Ectodermal cell (in vitro differentiated cells): ENCODE data around the gene APLP1.
"Not testable (repeated sequence)": the region's sequence is repeated elsewhere in the genome, so short reads cannot be mapped to it uniquely, and the experiment has no call there.

Source experiments
- H3K27ac ChIP-seq: 2 replicates; pipeline ENCODE4 v1.7.0; 2013; ENCODE audit warnings: mild to moderate bottlenecking, low read depth, low read length; ENCODE audit not compliant: insufficient read depth, poor library complexity, severe bottlenecking
- H3K27me3 ChIP-seq: 2 replicates; pipeline ENCODE4 v1.7.0; 2013; ENCODE audit warnings: mild to moderate bottlenecking, low read length; ENCODE audit not compliant: insufficient read depth, control insufficient read depth, poor library complexity, severe bottlenecking
- H3K36me3 ChIP-seq: one replicate; pipeline ENCODE4 v1.7.0; 2013; ENCODE audit warnings: low read length; ENCODE audit not compliant: control insufficient read depth, insufficient read depth
- H3K4me1 ChIP-seq: one replicate; pipeline ENCODE4 v1.7.0; 2013; ENCODE audit warnings: low read length; ENCODE audit not compliant: control insufficient read depth, insufficient read depth
- H3K4me3 ChIP-seq: 2 replicates; pipeline ENCODE4 v1.7.0; 2013; ENCODE audit warnings: low read depth, low read length, control low read depth; ENCODE audit not compliant: insufficient read depth
- H3K9me3 ChIP-seq: 2 replicates; pipeline ENCODE4 v1.7.0; 2013; ENCODE audit warnings: mild to moderate bottlenecking, low read length, moderate library complexity; ENCODE audit not compliant: control insufficient read depth
- WGBS, 2 experiments: methylation state at CpG; one replicate each; pipeline ENCODE4 v1.1.7; 2013; ENCODE audit warnings: missing lambda C conversion rate in 2 of 2; 5-methylcytosine and 5-hydroxymethylcytosine counted together

APLP1 gene

GRCh38 chr19:35882114-35882832, 13.9 kb downstream of the APLP1 start:
- Histone ChIP-seq H3K4me1 (no peaks in the 10 kb centered on the region), H3K36me3 (peaks cover 2% of the 10 kb centered on the region), H3K9me3 (no peaks in the 10 kb centered on the region), H3K4me3 (no peak overlapping the region), H3K27me3 (peaks cover 5% of the 10 kb centered on the region), H3K27ac (no peak overlapping the region)
- WGBS, 2 experiments = 40 to 41% methylated on average over 7 to 8 of the region's 8 CpGs

- Histone ChIP-seq H3K36me3 (peaks cover 4% of the 10 kb centered on the region), H3K4me3 (no peak overlapping the region), H3K27me3 (peaks cover 3% of the 10 kb centered on the region), H3K27ac (no peak overlapping the region), H3K4me1 (no peaks in the 10 kb centered on the region), H3K9me3 (no peaks in the 10 kb centered on the region)
- 75 to 84% methylated on average over 2 of the region's 2 CpGs for WGBS, 2 experiments
Observed at GRCh38 chr19:35883882-35884281, 15.5 kb downstream of the APLP1 start.

GRCh38 chr19:35885225-35885738, 16.9 kb downstream of the APLP1 start:
- whole genome bisulfite sequencing, 2 experiments = 89 to 94% methylated on average over 6 of the region's 6 CpGs
- Histone ChIP-seq H3K9me3 (no peaks in the 10 kb centered on the region), H3K27ac (no peak overlapping the region), H3K4me3 (no peak overlapping the region), H3K36me3 (peaks cover 13% of the 10 kb centered on the region), H3K27me3 (no peaks in the 10 kb centered on the region), H3K4me1 (no peaks in the 10 kb centered on the region)

- no peaks in the 10 kb centered on the region for H3K4me1 ChIP-seq
- H3K27ac ChIP-seq = no peak overlapping the region
- peaks cover 13% of the 10 kb centered on the region for H3K36me3 ChIP-seq
- no peaks in the 10 kb centered on the region for H3K9me3 ChIP-seq
- H3K4me3 ChIP-seq = no peak overlapping the region
- H3K27me3 ChIP-seq = no peaks in the 10 kb centered on the region
- 96% methylated on average over 7 of the region's 8 CpGs for WGBS, 2 experiments
Observed at GRCh38 chr19:35885904-35886303, 17.5 kb downstream of the APLP1 start.

- Histone ChIP-seq H3K27me3 (no peaks in the 10 kb centered on the region), H3K4me1 (no peaks in the 10 kb centered on the region), H3K9me3 (no peaks in the 10 kb centered on the region), H3K27ac (no peak overlapping the region), H3K36me3 (peaks cover 13% of the 10 kb centered on the region), H3K4me3 (no peak overlapping the region)
- WGBS, 2 experiments = 94 to 96% methylated on average over 5 of the region's 5 CpGs
Observed at GRCh38 chr19:35887197-35887596, 18.8 kb downstream of the APLP1 start.

GRCh38 chr19:35888398-35888797, 20.0 kb downstream of the APLP1 start:
- peaks cover 13% of the 10 kb centered on the region for H3K36me3 ChIP-seq
- H3K27ac ChIP-seq = no peak overlapping the region
- H3K4me1 ChIP-seq = no peaks in the 10 kb centered on the region
- 95% methylated on average over 9 of the region's 9 CpGs for WGBS, 2 experiments
- H3K27me3 ChIP-seq = no peaks in the 10 kb centered on the region
- H3K4me3 ChIP-seq = no peak overlapping the region
- no peaks in the 10 kb centered on the region for H3K9me3 ChIP-seq

- Histone ChIP-seq H3K4me3 (no peak overlapping the region), H3K27me3 (no peaks in the 10 kb centered on the region), H3K27ac (no peak overlapping the region), H3K9me3 (no peaks in the 10 kb centered on the region), H3K4me1 (no peaks in the 10 kb centered on the region), H3K36me3 (peaks cover 13% of the 10 kb centered on the region)
- WGBS, 2 experiments = 94 to 95% methylated on average over 18 of the region's 18 CpGs
Observed at GRCh38 chr19:35889370-35890112, 21.2 kb downstream of the APLP1 start.

GRCh38 chr19:35890113-35890650, 21.8 kb downstream of the APLP1 start:
- 92 to 94% methylated on average over 13 of the region's 13 CpGs for WGBS, 2 experiments
- Histone ChIP-seq H3K36me3 (peaks cover 13% of the 10 kb centered on the region), H3K4me1 (no peaks in the 10 kb centered on the region), H3K27ac (no peak overlapping the region), H3K4me3 (no peak overlapping the region), H3K27me3 (no peaks in the 10 kb centered on the region), H3K9me3 (no peaks in the 10 kb centered on the region)

- not testable (repeated sequence) for H3K4me1 ChIP-seq, H3K27me3 ChIP-seq, H3K4me3 ChIP-seq, H3K9me3 ChIP-seq, H3K27ac ChIP-seq
- WGBS, 2 experiments = 90 to 92% methylated on average over 3 of the region's 3 CpGs
- peaks cover 13% of the 10 kb centered on the region for H3K36me3 ChIP-seq
Observed at GRCh38 chr19:35891819-35892218, 23.4 kb downstream of the APLP1 start.

- 93 to 99% methylated on average over 2 of the region's 2 CpGs for WGBS, 2 experiments
- no peak overlapping the region for H3K4me3 ChIP-seq
- peaks cover 8% of the 10 kb centered on the region for H3K27me3 ChIP-seq
- H3K36me3 ChIP-seq = peaks cover 11% of the 10 kb centered on the region
- peaks cover 4% of the 10 kb centered on the region for H3K4me1 ChIP-seq
- no peaks in the 10 kb centered on the region for H3K9me3 ChIP-seq
- no peak overlapping the region for H3K27ac ChIP-seq
Observed at GRCh38 chr19:35894342-35894741, 26.0 kb downstream of the APLP1 start.
